LNCAP (cell line): ENCODE results near the gene SUFU.

Experiments used
- TF ChIP-seq, protein P1 (sequence below): fragments of 450-650 bp; IDR thresholded peaks from 2 replicates; pipeline ENCODE4 v1.5.1; 2017; ENCODE audit warnings: mild to moderate bottlenecking

The SUFU gene

DNA sequence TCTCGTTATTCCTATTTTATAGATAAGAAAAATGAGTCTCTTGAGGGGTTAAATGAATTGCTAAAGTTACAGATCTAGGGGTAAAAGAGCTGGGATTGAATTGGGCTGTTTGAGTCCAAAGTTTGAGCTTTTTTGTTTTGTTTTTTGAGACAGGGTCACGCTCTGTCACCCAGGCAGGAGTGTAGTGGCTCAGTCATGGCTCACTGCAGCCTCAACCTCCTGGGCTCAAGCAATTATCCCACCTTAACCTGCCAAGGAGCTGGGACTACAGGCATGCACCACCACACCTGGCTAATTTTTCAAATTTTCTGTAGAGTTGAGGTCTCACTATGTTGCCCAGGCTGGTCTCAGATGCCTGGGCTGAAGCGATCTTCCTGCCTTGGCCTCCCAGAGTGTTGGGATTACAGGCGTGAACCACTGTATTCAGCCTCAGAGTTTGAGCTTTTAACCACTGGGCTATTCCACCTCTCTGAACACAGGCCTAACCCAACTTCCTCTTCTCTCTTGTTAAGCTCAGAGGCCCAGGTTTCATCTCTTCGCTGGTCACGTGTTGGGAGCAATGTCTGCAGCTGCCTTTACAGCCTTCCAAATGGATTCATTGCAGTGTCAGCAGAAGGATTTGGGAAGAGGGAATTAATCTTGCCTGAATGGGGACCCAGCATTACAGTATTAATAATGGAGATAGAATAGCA lies 8.0 kb downstream of the SUFU start:
- TF ChIP-seq, protein P1, sequence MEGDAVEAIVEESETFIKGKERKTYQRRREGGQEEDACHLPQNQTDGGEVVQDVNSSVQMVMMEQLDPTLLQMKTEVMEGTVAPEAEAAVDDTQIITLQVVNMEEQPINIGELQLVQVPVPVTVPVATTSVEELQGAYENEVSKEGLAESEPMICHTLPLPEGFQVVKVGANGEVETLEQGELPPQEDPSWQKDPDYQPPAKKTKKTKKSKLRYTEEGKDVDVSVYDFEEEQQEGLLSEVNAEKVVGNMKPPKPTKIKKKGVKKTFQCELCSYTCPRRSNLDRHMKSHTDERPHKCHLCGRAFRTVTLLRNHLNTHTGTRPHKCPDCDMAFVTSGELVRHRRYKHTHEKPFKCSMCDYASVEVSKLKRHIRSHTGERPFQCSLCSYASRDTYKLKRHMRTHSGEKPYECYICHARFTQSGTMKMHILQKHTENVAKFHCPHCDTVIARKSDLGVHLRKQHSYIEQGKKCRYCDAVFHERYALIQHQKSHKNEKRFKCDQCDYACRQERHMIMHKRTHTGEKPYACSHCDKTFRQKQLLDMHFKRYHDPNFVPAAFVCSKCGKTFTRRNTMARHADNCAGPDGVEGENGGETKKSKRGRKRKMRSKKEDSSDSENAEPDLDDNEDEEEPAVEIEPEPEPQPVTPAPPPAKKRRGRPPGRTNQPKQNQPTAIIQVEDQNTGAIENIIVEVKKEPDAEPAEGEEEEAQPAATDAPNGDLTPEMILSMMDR = no peak

DNA sequence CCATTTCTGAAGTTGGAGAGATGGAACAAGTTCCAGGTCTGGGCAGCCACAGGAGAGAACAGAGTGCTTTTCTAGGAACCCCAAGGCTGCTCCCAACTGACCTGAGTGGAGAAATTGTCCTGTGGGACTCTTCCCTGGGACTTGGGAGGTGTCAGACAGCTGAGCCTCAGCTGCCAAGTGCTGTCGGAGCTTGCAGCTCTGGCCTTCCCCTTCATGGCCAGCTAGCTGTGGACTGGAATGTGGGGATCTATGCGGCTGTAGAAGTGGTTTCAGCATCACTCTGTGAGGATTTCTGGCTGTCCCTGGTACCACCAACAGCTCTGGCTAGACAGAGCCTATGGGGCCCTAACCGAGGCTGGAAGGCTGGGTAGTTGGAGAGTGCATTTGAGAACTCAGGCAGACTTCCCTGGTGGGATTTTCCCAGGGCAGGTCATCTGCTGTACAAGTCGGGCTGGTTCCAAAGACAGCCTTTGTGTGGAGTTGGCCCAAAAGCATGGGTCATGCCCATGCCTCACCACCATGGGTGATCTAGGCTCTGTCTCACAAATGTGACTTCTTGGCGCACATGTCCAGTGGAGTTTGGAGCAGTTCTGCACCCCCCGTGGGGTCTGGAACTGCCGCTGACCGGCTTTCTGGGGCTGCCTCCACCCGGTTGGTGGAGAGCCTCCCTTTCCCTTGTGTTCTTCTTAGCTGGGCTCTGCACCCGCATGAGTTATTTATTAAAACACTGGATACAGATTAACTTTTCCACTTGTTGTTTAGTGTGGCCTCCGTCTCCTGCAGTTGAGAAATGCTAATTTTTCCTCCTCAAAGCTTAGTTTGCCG lies 10.9 kb downstream of the SUFU start:
- TF ChIP-seq, protein P1 = no peak

DNA sequence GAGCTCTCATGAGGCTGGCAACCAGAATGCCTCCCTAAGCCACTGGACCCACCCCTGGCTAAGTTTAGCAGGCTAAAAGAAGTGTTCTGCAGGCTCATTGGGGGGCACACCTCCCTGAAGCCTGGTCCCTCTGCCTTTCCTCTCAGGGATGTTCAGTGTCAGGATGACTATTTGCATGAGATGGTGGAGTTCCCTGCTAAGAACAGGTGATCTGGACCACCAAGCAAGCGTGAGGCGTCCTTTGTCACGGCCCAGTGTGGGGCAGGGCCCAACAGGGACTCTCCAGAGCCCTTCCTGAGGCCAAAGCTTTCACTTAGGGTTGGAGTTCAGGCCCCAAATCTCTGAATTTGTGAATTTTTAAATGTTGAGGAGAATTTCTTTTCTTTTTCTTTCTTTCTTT lies 12.0 kb downstream of the SUFU start:
- TF ChIP-seq, protein P1 = no peak

DNA sequence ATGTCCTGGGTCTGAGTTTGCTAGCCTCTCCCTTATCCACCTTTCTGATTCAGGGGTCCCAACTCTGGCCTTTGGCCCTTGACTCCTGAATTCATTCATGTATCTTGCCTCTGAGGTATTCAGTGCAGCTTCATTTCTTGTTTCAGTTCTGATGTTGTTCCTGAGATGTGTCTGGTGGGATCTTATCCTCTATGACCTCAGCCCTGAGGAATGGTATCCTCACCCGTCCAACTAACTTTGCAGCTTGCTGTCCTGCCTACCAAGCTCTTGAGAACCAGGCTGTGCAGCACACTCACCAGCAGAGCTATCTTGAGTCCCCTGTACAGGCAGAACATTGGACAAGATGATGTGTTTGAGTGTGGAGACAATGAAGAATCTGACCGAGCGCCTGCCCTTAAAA lies 13.8 kb downstream of the SUFU start:
- TF ChIP-seq, protein P1 = no peak

DNA sequence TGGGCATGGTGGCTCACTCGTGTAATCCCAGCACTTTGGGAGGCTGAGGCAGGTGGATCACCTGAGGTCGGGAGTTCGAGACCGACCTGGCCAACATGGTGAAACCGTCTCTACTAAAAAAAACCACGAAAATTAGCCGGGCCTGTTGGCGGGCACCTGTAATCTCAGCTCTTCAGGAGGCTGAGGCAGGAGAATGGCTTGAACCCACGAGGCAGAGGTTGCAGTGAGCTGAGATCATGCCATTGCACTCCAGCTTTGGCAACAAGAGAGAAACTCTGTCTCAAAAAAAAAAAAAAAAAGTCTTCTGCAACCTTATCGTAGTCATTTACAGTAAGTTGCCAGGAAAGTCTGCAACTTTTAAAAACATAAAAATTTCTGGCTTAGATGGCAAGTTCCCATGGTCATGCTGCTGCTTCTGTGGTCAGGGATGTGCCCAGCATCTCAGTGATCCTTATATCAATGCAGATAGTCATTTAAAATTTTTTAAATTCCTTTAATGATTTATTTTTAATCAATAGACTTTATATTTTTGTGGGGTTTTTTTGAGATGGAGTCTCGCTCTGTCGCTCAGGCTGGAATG lies 15.6 kb downstream of the SUFU start:
- TF ChIP-seq, protein P1 = no peak

DNA sequence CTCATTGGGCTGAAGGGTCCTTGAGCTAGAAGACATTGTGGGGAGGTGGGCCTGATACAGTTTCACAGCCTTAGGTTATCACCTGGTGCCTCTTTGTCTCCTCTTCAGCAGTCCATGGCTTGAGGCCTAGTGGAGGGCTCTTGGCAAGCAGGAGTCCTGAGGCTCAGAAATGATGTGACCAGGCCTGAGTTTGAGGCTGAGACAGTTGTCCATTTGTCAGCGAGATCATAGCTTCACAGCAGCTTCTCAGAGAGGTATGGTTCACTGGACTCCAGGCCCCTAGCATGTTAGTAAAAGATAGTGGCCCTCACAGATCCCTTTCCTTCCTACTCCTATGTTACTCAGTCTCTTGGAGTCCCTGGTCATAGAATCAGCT lies 19.1 kb downstream of the SUFU start:
- TF ChIP-seq, protein P1 = no peak

DNA sequence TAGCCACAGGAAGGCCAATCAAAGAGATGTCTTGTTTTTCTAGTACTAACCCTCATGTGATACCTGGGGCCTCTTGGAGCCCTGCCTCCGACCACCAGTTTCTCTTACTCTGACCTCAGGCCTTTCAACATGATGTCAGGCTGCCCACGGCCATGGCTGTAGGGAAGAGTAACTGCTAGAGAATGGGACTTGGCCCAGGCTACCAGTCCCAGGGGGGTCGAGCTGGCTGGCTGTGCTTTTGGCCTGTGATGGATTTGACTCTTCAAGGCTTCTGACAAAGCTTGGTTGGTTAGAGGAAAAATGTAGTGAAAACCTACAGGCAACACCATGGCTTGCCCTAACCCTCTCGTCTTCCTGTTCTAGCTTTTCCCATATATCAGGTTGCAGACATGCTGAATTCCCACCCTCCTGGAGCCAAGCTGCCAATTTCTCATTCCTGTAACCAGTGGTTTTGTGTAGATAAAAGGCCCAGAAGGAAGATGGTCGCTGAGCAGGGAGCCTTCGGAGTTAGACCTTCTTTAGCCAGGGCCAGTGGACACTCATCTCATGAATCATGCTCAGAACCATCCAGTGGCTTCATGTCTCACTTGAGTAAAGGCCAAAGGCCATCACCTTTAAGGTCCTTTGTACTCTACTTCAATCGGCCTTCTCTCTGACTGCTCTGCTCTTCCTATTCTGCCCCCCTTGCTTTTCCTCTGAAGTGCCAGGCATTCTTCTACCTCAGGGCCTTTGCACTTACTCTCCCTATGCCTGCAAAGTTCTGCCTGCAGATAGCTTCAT lies 19.7 kb downstream of the SUFU start:
- TF ChIP-seq, protein P1 = no peak
